Endodermal cell (in vitro differentiated cells): ENCODE measurements around the gene WSCD1. TPM values are rescaled to one million over a fixed set of nuclear protein-coding genes. Genes with fewer than 3 reads are reported as not detected.

Experiments
- DNase-seq: peaks from one replicate; pipeline ENCODE4 v3.0.0-alpha.2; 2017
- H3K27ac ChIP-seq: 2 replicates; pipeline ENCODE4 v1.5.1; 2013; ENCODE audit warnings: mild to moderate bottlenecking, low read depth, low read length, moderate library complexity
- H3K27me3 ChIP-seq: 2 replicates; pipeline ENCODE4 v1.6.1; 2013; ENCODE audit warnings: mild to moderate bottlenecking, low read length, moderate library complexity; ENCODE audit not compliant: insufficient read depth, control insufficient read depth, poor library complexity, severe bottlenecking
- H3K36me3 ChIP-seq: 2 replicates; pipeline ENCODE4 v1.7.0; 2013; ENCODE audit warnings: mild to moderate bottlenecking, low read length, moderate library complexity; ENCODE audit not compliant: control insufficient read depth, insufficient read depth
- H3K4me1 ChIP-seq: one replicate; pipeline ENCODE4 v1.7.0; 2013; ENCODE audit warnings: low read length; ENCODE audit not compliant: control insufficient read depth, insufficient read depth
- H3K4me3 ChIP-seq: 2 replicates; pipeline ENCODE4 v1.5.1; 2013; ENCODE audit warnings: mild to moderate bottlenecking, low read length, moderate library complexity
- H3K9ac ChIP-seq: 2 replicates; pipeline ENCODE4 v1.6.1; 2013; ENCODE audit warnings: mild to moderate bottlenecking, low read length, moderate library complexity; ENCODE audit not compliant: poor library complexity, severe bottlenecking; ENCODE audit errors: extremely low read depth
- H3K9me3 ChIP-seq: 2 replicates; pipeline ENCODE4 v1.6.1; 2013; ENCODE audit warnings: mild to moderate bottlenecking, low read length, moderate library complexity; ENCODE audit not compliant: control insufficient read depth
- H3K27ac Mint-ChIP-seq: 2 replicates; pipeline ENCODE4 v1.8.0; 2020; ENCODE audit warnings: mixed read lengths
- H3K27me3 Mint-ChIP-seq: 2 replicates; pipeline ENCODE4 v1.8.0; 2021; ENCODE audit warnings: mild to moderate bottlenecking, mixed read lengths; ENCODE audit not compliant: insufficient read depth
- H3K36me3 Mint-ChIP-seq: 2 replicates; pipeline ENCODE4 v1.8.0; 2020; ENCODE audit warnings: low read depth, mixed read lengths
- H3K4me1 Mint-ChIP-seq: 2 replicates; pipeline ENCODE4 v1.8.0; 2020; ENCODE audit warnings: mixed read lengths
- H3K4me3 Mint-ChIP-seq: 2 replicates; pipeline ENCODE4 v1.8.0; 2020; ENCODE audit warnings: mild to moderate bottlenecking, moderate library complexity, mixed read lengths
- H3K9me3 Mint-ChIP-seq: 2 replicates; pipeline ENCODE4 v1.8.0; 2020; ENCODE audit warnings: mild to moderate bottlenecking, mixed read lengths
- CTCF ChIP-seq: fragments of 200-600 bp; sonication (generic); conservative IDR thresholded peaks from 2 replicates; pipeline ENCODE4 v1.5.0; 2021; ENCODE audit warnings: antibody characterized with exemption, mild to moderate bottlenecking
- WGBS, 2 experiments: methylation state at CpG; one replicate each; pipeline versions ENCODE4 v1.1.5 to v1.1.7; 2013; ENCODE audit warnings: missing lambda C conversion rate in 2 of 2, mixed read lengths in 1 of 2; ENCODE audit not compliant: insufficient coverage in 1 of 2, insufficient read length in 1 of 2; 5-methylcytosine and 5-hydroxymethylcytosine counted together
- total RNA-seq, 2 donors: library from RNA; stranded (reverse); fragmentation: NEBNext Ultra II Directional in 1 of 2; extraction: Animal tissue kit (Norgen Biotek cat#: 25700) in 1 of 2; gene quantifications; 2 replicates in 1 of 2; 3 replicates in 1 of 2; pipeline ENCODE4 v1.2.1, GENCODE V29; 2021

The WSCD1 gene
- total RNA-seq, 2 donors from 2014 or later, result 6.5 to 7.7 TPM

GRCh38 chr17:6070430-6070912 is 292 bp downstream of the WSCD1 start:
- H3K36me3 ChIP-seq, result no peaks in the 10 kb centered on the region
- H3K4me1 ChIP-seq, result no peaks in the 10 kb centered on the region
- H3K27ac Mint-ChIP-seq, result no peak overlapping the region
- no peak overlapping the region for H3K9ac ChIP-seq
- TF ChIP-seq CTCF, result no peak
- peak; percentile 74 for DNase-seq
- peaks cover 65% of the 10 kb centered on the region for H3K27me3 ChIP-seq
- H3K9me3 Mint-ChIP-seq, result no peaks in the 10 kb centered on the region
- peak overlapping the region; percentile 82 for H3K4me3 ChIP-seq
- WGBS, 2 experiments, result 0% methylated on average over 58 of the region's 70 CpGs; no CpG with 5 or more reads in 1 of the 2 experiments
- H3K4me3 Mint-ChIP-seq, result peak overlapping the region; percentile 60
- H3K4me1 Mint-ChIP-seq, result peaks cover 7% of the 10 kb centered on the region
- no peak overlapping the region for H3K27ac ChIP-seq
- peaks cover 82% of the 10 kb centered on the region for H3K27me3 Mint-ChIP-seq
- H3K36me3 Mint-ChIP-seq, result no peaks in the 10 kb centered on the region
- no peaks in the 10 kb centered on the region for H3K9me3 ChIP-seq

GRCh38 chr17:6070913-6071511 is 833 bp downstream of the WSCD1 start:
- Mint-ChIP-seq H3K27me3 (peaks cover 84% of the 10 kb centered on the region), H3K27ac (no peak overlapping the region), H3K4me1 (peaks cover 7% of the 10 kb centered on the region), H3K9me3 (no peaks in the 10 kb centered on the region), H3K36me3 (no peaks in the 10 kb centered on the region), H3K4me3 (peak overlapping the region; percentile 60)
- Histone ChIP-seq H3K27me3 (peaks cover 65% of the 10 kb centered on the region), H3K4me1 (no peaks in the 10 kb centered on the region), H3K9me3 (no peaks in the 10 kb centered on the region), H3K9ac (no peak overlapping the region), H3K27ac (no peak overlapping the region), H3K4me3 (peak overlapping the region; percentile 82), H3K36me3 (no peaks in the 10 kb centered on the region)
- DNase-seq, result peak; percentile 78
- TF ChIP-seq CTCF, result no peak
- 2 to 3% methylated on average over 15 to 39 of the region's 39 CpGs for WGBS, 2 experiments

- no peaks in the 10 kb centered on the region for H3K9me3 Mint-ChIP-seq
- peak overlapping the region; percentile 60 for H3K4me3 Mint-ChIP-seq
- TF ChIP-seq CTCF, result no peak
- Histone ChIP-seq H3K9ac (no peak overlapping the region), H3K36me3 (no peaks in the 10 kb centered on the region), H3K27ac (no peak overlapping the region), H3K4me1 (no peaks in the 10 kb centered on the region), H3K4me3 (peak overlapping the region; percentile 82), H3K27me3 (peaks cover 65% of the 10 kb centered on the region), H3K9me3 (no peaks in the 10 kb centered on the region)
- H3K36me3 Mint-ChIP-seq, result no peaks in the 10 kb centered on the region
- peaks cover 7% of the 10 kb centered on the region for H3K4me1 Mint-ChIP-seq
- no peak overlapping the region for H3K27ac Mint-ChIP-seq
- WGBS, 2 experiments, result 64 to 65% methylated on average over 5 to 7 of the region's 7 CpGs
- peaks cover 82% of the 10 kb centered on the region for H3K27me3 Mint-ChIP-seq
- no peak for DNase-seq
Observed at GRCh38 chr17:6071528-6072065, 1.4 kb downstream of the WSCD1 start.
